Activated gamma-delta T cell treated with Interleukin-2 at 50 U/mL for 16 hours (primary cell): Measurements from ENCODE around the gene HYAL4.

Experiments used
- DNase-seq: peaks from one replicate; pipeline ENCODE4 v3.0.0-alpha.2; 2020

The HYAL4 gene

DNA sequence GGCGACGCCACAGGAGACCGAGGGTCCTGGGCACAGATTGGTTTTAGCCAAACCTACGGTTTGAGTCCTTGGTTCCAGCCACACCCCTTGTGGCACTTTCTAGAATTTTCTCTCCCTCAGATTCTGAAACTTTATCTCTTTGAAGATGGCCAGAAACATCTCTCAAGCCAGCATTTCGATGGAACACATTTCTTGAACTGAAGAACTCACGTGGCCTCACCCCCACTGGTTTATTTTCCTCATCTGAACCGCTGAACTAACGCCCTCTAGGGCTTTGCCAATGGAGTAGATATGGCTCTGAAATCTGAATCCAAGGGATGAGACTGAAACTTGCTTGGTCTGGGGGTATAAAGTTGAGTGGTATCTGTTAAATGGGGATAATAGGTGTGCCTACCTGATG lies 73.3 kb downstream of the HYAL4 start:
- DNase-seq, result no peak

DNA sequence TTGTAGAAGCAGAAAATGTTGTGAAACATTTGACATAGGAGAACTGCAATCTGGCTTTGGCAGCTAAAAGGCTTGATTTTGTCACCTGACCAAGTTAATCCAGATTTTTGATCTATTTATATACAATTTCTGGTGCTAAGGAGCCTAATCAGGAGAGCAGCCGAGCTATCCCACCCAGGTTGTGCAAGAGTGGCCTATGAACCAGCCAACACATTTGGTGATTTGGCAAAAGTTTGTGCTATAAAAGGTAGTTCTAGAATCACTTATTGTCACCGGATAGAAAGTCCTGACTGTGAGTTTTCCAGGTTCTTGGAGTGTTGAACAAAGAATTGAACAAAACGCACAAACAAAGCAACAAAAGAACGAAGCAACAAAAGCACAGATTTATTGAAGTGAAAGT lies 78.6 kb downstream of the HYAL4 start:
- no peak for DNase-seq

DNA sequence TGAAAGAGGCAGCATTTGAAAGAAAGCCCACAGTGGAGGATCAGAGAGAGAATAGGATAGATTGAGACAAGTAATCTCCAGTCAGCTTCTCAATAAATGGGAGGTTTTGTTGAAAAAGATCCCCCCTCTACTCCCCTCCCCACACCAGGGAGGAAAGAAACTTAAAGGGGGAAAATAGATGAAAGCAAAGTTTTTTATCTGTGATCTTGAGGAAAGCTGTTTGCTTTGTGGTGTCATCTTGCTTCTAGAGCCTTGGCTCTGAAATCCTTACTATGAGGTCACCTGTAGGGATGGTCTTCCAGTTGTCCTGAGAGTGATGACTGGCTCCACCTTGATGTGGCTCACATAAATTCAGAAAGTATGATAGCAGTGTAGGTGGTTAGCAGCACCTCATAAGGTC lies 80.0 kb downstream of the HYAL4 start, which contains the start of gene SPAM1:
TSS of gene SPAM1 (plus strand) at position 301 of the 400 bp plus-strand sequence. CDS start 28,330 bp downstream, outside the sequence.
- DNase-seq, result no peak
